ENCODE data around the gene OR2W1.

Gene OR2W1, protein sequence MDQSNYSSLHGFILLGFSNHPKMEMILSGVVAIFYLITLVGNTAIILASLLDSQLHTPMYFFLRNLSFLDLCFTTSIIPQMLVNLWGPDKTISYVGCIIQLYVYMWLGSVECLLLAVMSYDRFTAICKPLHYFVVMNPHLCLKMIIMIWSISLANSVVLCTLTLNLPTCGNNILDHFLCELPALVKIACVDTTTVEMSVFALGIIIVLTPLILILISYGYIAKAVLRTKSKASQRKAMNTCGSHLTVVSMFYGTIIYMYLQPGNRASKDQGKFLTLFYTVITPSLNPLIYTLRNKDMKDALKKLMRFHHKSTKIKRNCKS

GRCh38 chr6:29045075-29045474, at the start of gene OR2W1:
TSS of gene OR2W1 (minus strand) at chr6:29045175. CDS start at chr6:29045175, 0 bp downstream.
- Histone ChIP-seq H3K4me3 (ENCODE audit: low read length) (no peak within 1 kb of the TSS), H3K4me1 (ENCODE audit: control insufficient read depth, low read depth, low read length) (no peaks in the 10 kb centered on the region), H3K36me3 (ENCODE audit: control insufficient read depth, low read depth, low read length) (no peaks in the 10 kb centered on the region), H3K9me3 (ENCODE audit: control insufficient read depth, low read depth, low read length) (no peaks in the 10 kb centered on the region), H3K27ac (ENCODE audit: low read length) (no peak within 1 kb of the TSS), H3K27me3 (ENCODE audit: control insufficient read depth, insufficient read depth, low read length) (no peaks in the 10 kb centered on the region), H3K9ac (ENCODE audit: low read length) (no peak within 1 kb of the TSS)

DNA sequence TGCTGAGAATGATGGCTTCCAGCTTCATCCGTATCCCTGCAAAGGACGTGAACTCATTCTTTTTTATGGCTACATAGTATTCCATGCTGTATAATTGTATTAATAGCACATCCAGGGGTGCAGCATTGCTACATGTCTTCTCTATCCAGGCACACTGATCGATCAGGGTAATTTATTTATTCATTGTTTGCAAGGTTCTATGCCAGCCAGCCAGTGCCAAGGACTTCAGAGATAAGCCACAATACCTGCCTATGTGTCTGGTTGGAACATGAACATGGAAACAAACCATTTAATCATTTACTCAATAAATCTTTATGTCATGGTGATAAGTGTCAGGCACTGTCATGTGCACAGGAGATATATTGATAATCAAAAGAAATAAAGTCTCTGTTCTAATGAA, 48.0 kb upstream of the OR2W1 start:
- Histone ChIP-seq H3K9ac (ENCODE audit: low read length) (no peak overlapping the region), H3K4me3 (ENCODE audit: low read length) (no peak overlapping the region), H3K36me3 (ENCODE audit: control insufficient read depth, low read depth, low read length) (no peaks in the 10 kb centered on the region), H3K9me3 (ENCODE audit: control insufficient read depth, low read depth, low read length) (no peaks in the 10 kb centered on the region), H3K27me3 (ENCODE audit: control insufficient read depth, insufficient read depth, low read length) (no peaks in the 10 kb centered on the region), H3K27ac (ENCODE audit: low read length) (no peak overlapping the region), H3K4me1 (ENCODE audit: control insufficient read depth, low read depth, low read length) (peaks cover 3% of the 10 kb centered on the region)

DNA sequence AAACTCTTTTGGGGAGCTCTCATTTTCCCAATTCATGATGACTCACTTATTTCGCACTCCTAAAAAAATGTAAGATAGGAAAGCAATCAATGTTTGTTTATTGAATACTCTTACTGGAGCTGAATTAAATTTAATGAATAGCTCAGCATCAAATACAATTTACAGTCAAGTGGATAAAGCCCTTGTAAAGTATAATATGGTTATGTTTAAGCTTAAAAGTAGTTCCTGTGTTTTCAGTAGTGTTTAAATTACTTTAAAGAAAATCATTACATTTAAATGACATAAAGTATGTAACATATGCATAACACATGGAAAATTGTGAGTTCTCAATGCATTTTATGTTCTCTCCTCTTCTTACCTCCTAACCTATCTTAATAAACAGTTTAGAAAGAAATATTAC, 42.2 kb upstream of the OR2W1 start, which contains the start of gene OR2B3:
Gene OR2B3, minus strand, starts transcription at position 101 of the 400 bp plus-strand sequence. Its CDS starts 65 bp downstream, at position 36.
- Histone ChIP-seq H3K27ac (ENCODE audit: low read length) (no peak within 1 kb of the TSS), H3K36me3 (ENCODE audit: control insufficient read depth, low read depth, low read length) (no peaks in the 10 kb centered on the region), H3K9ac (ENCODE audit: low read length) (no peak within 1 kb of the TSS), H3K27me3 (ENCODE audit: control insufficient read depth, insufficient read depth, low read length) (no peaks in the 10 kb centered on the region), H3K4me1 (ENCODE audit: control insufficient read depth, low read depth, low read length) (no peaks in the 10 kb centered on the region), H3K4me3 (ENCODE audit: low read length) (no peak within 1 kb of the TSS), H3K9me3 (ENCODE audit: control insufficient read depth, low read depth, low read length) (no peaks in the 10 kb centered on the region)

GRCh38 chr6:29082457-29082856, 37.5 kb upstream of the OR2W1 start:
- Histone ChIP-seq H3K9me3 (ENCODE audit: control insufficient read depth, low read depth, low read length) (no peaks in the 10 kb centered on the region), H3K27me3 (ENCODE audit: control insufficient read depth, insufficient read depth, low read length) (no peaks in the 10 kb centered on the region), H3K4me3 (ENCODE audit: low read length) (no peak overlapping the region), H3K27ac (ENCODE audit: low read length) (no peak overlapping the region), H3K9ac (ENCODE audit: low read length) (no peak overlapping the region), H3K4me1 (ENCODE audit: control insufficient read depth, low read depth, low read length) (no peaks in the 10 kb centered on the region), H3K36me3 (ENCODE audit: control insufficient read depth, low read depth, low read length) (no peaks in the 10 kb centered on the region)

DNA sequence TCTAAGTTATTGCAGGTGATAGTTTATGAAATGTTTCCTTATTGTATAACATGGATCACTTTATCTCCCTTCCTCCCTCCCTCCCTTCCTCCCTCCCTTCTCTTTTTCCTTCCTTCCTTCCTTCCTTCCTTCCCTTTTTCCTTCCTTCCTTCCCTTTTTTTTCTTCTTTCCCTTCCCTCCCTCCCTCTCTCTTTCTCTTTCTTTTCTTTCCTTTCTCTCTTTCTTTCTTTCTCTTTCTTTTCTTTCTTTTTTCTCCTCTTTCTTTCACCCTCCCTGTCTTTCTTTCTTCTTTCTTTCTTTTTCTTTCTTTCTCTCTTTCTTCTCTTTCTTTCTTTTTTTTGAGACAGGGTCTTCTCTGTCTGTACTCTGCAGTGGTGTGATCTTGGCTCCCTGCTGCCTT, 36.3 kb upstream of the OR2W1 start:
- H3K4me3 ChIP-seq (ENCODE audit: low read length) = no peak overlapping the region
- H3K9ac ChIP-seq (ENCODE audit: low read length) = no peak overlapping the region
- no peaks in the 10 kb centered on the region for H3K9me3 ChIP-seq (ENCODE audit: control insufficient read depth, low read depth, low read length)
- no peaks in the 10 kb centered on the region for H3K36me3 ChIP-seq (ENCODE audit: control insufficient read depth, low read depth, low read length)
- H3K27ac ChIP-seq (ENCODE audit: low read length) = no peak overlapping the region
- H3K4me1 ChIP-seq (ENCODE audit: control insufficient read depth, low read depth, low read length) = no peaks in the 10 kb centered on the region
- H3K27me3 ChIP-seq (ENCODE audit: control insufficient read depth, insufficient read depth, low read length) = no peaks in the 10 kb centered on the region

- Histone ChIP-seq H3K9me3 (ENCODE audit: control insufficient read depth, low read depth, low read length) (no peaks in the 10 kb centered on the region), H3K36me3 (ENCODE audit: control insufficient read depth, low read depth, low read length) (no peaks in the 10 kb centered on the region), H3K9ac (ENCODE audit: low read length) (no peak overlapping the region), H3K4me3 (ENCODE audit: low read length) (no peak overlapping the region), H3K4me1 (ENCODE audit: control insufficient read depth, low read depth, low read length) (no peaks in the 10 kb centered on the region), H3K27ac (ENCODE audit: low read length) (no peak overlapping the region), H3K27me3 (ENCODE audit: control insufficient read depth, insufficient read depth, low read length) (no peaks in the 10 kb centered on the region)
These were observed 34.2 kb upstream of the OR2W1 start for GRCh38 chr6:29079203-29079602.

DNA sequence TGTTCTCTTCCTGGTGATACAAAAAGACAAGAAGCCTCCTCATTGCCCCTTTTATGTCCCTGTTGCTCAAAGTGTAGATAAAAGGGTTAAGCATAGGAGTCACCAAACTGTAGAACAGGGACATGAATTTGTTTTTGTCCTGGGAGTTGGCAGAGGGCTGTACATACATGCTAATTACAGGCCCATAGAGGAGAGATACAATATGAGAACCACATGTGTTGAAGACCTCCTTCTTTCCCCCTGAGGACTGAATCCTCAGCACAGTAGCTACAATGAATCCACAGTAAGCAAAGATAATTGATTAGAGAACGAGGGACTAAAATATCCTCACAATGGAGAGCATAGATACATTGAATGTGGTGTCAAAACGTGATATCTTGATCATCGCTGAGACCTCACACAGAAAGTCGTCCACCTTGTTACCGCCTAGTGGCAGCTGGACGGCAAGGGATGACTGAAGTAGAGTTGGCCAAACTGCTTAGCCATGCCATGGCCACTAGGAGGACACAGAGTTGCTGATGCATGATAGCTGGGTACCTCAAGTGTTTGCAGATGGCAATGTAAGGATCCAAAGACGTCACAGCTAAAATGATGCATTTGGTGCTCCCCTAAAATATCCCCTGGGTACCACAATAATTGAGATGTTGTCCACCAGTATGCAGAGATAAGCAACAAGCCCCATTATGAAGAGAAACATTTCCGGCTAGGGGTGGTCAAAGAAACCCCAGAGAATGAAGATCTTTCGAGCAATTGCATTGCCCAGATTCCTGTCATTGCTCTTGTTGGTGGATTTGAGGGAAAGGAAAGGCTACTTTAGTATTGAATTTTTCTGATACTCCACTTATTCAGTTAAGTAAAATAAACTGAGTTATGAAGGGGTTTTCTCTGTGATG, 27.1 kb upstream of the OR2W1 start:
- no peaks in the 10 kb centered on the region for H3K27me3 ChIP-seq (ENCODE audit: control insufficient read depth, insufficient read depth, low read length)
- H3K9ac ChIP-seq (ENCODE audit: low read length) = no peak overlapping the region
- H3K36me3 ChIP-seq (ENCODE audit: control insufficient read depth, low read depth, low read length) = no peaks in the 10 kb centered on the region
- no peaks in the 10 kb centered on the region for H3K4me1 ChIP-seq (ENCODE audit: control insufficient read depth, low read depth, low read length)
- H3K4me3 ChIP-seq (ENCODE audit: low read length) = no peak overlapping the region
- no peaks in the 10 kb centered on the region for H3K9me3 ChIP-seq (ENCODE audit: control insufficient read depth, low read depth, low read length)
- no peak overlapping the region for H3K27ac ChIP-seq (ENCODE audit: low read length)

GRCh38 chr6:29051680-29052079, 6.7 kb upstream of the OR2W1 start:
- H3K9ac ChIP-seq (ENCODE audit: low read length) = no peak overlapping the region
- H3K4me1 ChIP-seq (ENCODE audit: control insufficient read depth, low read depth, low read length) = no peaks in the 10 kb centered on the region
- H3K4me3 ChIP-seq (ENCODE audit: low read length) = no peak overlapping the region
- no peaks in the 10 kb centered on the region for H3K27me3 ChIP-seq (ENCODE audit: control insufficient read depth, insufficient read depth, low read length)
- H3K9me3 ChIP-seq (ENCODE audit: control insufficient read depth, low read depth, low read length) = no peaks in the 10 kb centered on the region
- H3K36me3 ChIP-seq (ENCODE audit: control insufficient read depth, low read depth, low read length) = no peaks in the 10 kb centered on the region
- H3K27ac ChIP-seq (ENCODE audit: low read length) = no peak overlapping the region

GRCh38 chr6:29035951-29036350, 9.0 kb downstream of the OR2W1 start:
- Histone ChIP-seq H3K4me3 (ENCODE audit: low read length) (no peak overlapping the region), H3K27me3 (ENCODE audit: control insufficient read depth, insufficient read depth, low read length) (no peaks in the 10 kb centered on the region), H3K36me3 (ENCODE audit: control insufficient read depth, low read depth, low read length) (no peaks in the 10 kb centered on the region)

DNA sequence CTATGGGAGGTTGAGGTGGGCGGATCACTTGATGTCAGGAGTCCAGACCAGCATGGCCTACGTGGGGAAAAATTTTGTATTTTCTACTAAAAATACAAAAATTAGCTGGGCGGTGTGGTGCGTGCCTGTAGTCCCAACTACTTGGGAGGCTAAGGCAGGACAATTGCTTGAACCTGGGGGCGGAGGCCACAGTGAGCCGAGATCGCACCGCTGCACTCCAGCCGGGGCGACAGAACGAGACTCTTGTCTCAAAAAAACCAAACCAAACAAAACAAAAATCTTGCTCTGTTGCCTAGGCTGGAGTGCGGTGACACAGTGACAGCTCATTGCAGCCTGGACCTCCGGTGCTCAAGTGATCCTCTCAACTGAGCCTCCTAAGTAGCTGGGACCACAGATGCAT, 16.2 kb downstream of the OR2W1 start:
- no peak overlapping the region for H3K4me3 ChIP-seq (ENCODE audit: low read length)
- H3K4me1 ChIP-seq (ENCODE audit: control insufficient read depth, low read depth, low read length) = no peaks in the 10 kb centered on the region
- H3K27me3 ChIP-seq (ENCODE audit: control insufficient read depth, insufficient read depth, low read length) = no peaks in the 10 kb centered on the region
- no peak overlapping the region for H3K27ac ChIP-seq (ENCODE audit: low read length)
- H3K9ac ChIP-seq (ENCODE audit: low read length) = no peak overlapping the region
- no peaks in the 10 kb centered on the region for H3K36me3 ChIP-seq (ENCODE audit: control insufficient read depth, low read depth, low read length)
- no peaks in the 10 kb centered on the region for H3K9me3 ChIP-seq (ENCODE audit: control insufficient read depth, low read depth, low read length)

More at GRCh38 chr6:29035951-29036350, 9.0 kb downstream of the OR2W1 start:
- Histone ChIP-seq H3K9ac (ENCODE audit: low read length) (no peak overlapping the region), H3K9me3 (ENCODE audit: control insufficient read depth, low read depth, low read length) (no peaks in the 10 kb centered on the region), H3K27ac (ENCODE audit: low read length) (no peak overlapping the region), H3K4me1 (ENCODE audit: control insufficient read depth, low read depth, low read length) (no peaks in the 10 kb centered on the region)

DNA sequence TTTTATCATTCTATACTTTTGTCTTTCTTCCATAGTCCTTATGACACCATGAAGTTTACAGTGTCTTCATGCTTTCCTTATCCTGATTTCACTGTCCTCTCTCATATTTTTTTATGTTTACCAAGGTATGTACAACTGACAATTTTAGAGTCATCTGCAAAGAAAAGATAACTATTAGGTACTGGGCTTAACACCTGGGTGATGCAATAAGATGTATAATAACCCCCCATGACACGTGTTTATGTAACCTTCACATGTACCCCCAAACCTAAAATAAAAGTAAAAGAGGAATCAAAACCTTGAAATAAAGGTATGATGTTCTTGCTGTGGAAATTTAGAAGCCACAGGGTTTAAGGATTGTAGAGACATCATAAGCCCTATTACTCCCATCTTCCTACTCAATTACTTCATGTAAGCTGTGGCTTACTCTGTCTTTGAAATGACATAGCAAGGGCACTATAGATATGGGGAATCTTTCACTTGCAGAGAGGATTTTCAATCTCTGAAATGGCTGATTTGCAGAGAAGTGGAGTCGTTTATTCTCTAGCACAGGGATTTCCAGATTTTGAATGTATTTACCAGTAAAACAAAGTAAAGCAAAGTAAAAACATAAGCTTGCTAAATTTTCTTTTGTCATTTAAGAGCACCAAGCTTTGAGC, 18.9 kb downstream of the OR2W1 start:
- H3K27me3 ChIP-seq (ENCODE audit: control insufficient read depth, insufficient read depth, low read length) = no peaks in the 10 kb centered on the region
- H3K9me3 ChIP-seq (ENCODE audit: control insufficient read depth, low read depth, low read length) = no peaks in the 10 kb centered on the region
- no peaks in the 10 kb centered on the region for H3K36me3 ChIP-seq (ENCODE audit: control insufficient read depth, low read depth, low read length)
- no peak overlapping the region for H3K4me3 ChIP-seq (ENCODE audit: low read length)
- H3K9ac ChIP-seq (ENCODE audit: low read length) = no peak overlapping the region
- H3K4me1 ChIP-seq (ENCODE audit: control insufficient read depth, low read depth, low read length) = no peaks in the 10 kb centered on the region
- no peak overlapping the region for H3K27ac ChIP-seq (ENCODE audit: low read length)

Data from iPS-18a (cell line).